GM21367 (cell line): ENCODE data around the gene FXYD1.
"Not testable (repeated sequence)": the region's sequence is repeated elsewhere in the genome, so short reads cannot be mapped to it uniquely, and the experiment has no call there.

ENCODE experiments used
- ATAC-seq: cut with Tn5 transposase; IDR thresholded peaks from one replicate; pipeline ENCODE4 v1.9.1; 2021; ENCODE audit not compliant: unreplicated experiment

The FXYD1 gene

GRCh38 chr19:35124098-35125060 lies 14.2 kb upstream of the FXYD1 start:
- ATAC-seq: no peak

GRCh38 chr19:35125270-35125717 lies 13.3 kb upstream of the FXYD1 start:
- no peak for ATAC-seq

- ATAC-seq: no peak
Observed at GRCh38 chr19:35125749-35126623, 12.6 kb upstream of the FXYD1 start.

DNA sequence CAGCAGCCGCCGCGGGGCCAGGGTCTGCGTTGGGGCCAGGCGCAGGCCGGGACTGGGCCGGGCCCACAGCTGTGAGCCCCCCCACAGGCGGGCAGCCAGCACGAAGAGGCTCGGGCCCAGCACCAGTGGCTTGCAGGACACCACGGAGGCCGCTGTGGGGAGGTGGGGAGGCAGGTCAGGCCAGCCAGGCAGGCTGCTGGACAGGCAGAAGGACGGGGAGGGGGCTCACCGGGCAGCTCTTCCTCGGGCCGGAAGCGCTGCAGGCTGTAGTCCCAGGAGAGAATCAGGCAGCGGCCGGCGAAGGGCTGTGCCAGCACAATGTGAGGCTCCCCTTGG lies 12.0 kb upstream of the FXYD1 start:
- ATAC-seq: no peak

DNA sequence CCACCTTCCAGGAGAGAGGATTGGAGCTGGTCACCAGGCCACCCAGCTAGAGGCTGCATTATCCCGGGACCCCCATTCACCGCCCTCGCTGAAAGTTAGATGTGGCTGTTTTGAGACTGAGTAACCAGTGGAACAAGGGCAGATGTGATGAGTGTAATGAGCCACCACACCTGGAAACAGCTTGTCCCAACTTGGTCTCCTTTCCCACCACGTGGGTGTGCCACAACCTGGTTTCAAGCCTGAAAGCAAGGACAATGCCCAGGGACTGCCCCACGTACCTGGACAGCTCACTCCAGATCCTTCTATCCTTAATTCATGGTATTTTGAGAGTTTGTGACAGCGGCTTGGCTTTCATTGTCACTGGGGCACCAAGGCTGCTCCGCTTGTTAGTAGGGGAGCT lies 10.8 kb upstream of the FXYD1 start:
- ATAC-seq: no peak

- ATAC-seq: no peak
Observed at GRCh38 chr19:35128398-35129057, 10.1 kb upstream of the FXYD1 start.

DNA sequence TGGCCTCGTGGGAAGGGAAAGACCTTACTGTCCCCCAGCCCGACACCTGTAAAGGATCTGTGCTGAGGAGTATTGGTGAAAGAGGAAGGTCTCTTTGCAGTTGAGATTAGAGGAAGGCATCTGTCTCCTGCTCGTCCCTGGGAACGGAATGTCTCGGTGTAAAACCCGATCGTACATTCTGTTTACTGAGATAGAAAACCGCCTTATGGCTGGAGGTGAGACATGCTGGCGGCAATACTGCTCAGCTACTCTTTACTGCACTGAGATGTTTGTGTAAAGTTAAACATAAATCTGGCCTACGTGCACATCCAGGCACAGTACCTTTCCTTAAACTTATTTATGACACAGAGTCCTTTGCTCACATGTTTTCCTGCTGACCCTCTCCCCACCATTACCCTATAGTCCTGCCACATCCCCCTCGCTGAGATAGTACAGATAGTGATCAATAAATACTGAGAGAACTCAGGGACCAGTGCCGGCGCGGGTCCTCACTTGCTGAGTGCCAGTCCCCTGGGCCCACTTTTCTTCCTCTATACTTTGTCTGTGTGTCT lies 8.8 kb upstream of the FXYD1 start:
- not testable (repeated sequence) for ATAC-seq

- no peak for ATAC-seq
Observed at GRCh38 chr19:35130761-35131720, 7.6 kb upstream of the FXYD1 start.

DNA sequence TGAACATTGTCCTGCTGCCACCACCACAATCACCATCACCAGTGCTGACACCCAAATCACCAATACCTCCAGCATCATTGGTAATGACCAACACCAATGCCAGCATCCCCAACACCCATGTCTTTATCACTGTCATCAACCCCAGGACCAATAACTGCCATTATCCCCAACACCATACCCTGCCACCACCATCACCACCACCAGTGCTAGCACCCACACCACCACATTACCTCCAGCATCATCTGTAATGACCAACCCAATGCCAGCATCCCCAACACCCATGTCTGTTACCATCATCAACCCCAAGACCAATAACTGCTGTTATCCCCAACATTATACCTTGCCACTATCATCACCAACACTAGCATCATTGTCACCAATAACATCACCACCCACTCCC lies 6.4 kb upstream of the FXYD1 start:
- ATAC-seq: no peak

- ATAC-seq: no peak
Observed at GRCh38 chr19:35133826-35134225, 4.8 kb upstream of the FXYD1 start.

GRCh38 chr19:35134601-35135242 lies 3.9 kb upstream of the FXYD1 start, which contains the start of gene LGI4:
TSS of gene LGI4 (minus strand) at chr19:35135059. CDS start at chr19:35134680, 379 bp downstream.
- ATAC-seq: no peak

DNA sequence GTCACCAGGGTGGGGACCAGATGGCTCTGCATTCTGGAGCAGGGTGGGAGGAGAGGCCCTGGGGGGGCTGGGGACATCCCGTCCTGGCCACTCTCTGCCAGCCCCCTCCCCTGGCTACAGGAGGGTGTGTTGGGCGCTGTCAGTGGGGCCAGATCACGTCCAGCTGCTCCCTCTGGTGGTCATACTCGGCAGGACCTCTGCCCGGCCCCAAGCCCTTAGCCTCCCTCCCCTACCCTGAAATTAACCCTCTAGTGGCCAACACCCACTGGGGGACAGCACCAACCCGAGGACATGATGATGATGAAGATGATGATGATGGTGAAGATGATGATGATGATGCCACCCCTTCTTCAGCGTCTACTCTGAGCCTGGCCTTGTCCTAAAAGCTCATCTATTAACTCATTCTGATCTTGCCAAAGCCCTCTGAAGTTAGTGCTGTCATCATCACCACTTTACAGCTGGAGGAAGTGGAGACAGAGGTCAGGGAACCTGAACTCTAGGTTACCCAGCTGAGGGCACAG lies 3.2 kb upstream of the FXYD1 start:
- ATAC-seq: no peak

DNA sequence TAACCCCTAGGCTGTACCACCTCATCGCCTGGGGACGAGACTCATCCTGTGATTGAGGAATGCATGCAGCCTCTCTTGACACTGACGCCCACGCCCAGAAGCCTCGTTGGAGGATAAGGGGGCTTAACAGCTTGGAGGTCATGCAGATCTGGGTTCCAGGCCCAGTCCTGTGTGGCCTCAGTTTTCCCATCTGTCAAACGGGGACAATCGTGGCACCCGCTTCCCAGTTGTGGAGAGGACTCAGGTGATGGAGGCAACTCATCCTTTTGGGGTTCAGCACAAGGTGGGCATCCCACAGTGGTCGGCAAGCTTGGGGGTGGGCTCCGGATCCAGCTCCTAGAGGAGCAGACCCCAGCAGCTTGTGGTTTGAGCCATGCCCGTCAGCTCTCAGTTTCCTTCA lies 2.4 kb upstream of the FXYD1 start:
- no peak for ATAC-seq

DNA sequence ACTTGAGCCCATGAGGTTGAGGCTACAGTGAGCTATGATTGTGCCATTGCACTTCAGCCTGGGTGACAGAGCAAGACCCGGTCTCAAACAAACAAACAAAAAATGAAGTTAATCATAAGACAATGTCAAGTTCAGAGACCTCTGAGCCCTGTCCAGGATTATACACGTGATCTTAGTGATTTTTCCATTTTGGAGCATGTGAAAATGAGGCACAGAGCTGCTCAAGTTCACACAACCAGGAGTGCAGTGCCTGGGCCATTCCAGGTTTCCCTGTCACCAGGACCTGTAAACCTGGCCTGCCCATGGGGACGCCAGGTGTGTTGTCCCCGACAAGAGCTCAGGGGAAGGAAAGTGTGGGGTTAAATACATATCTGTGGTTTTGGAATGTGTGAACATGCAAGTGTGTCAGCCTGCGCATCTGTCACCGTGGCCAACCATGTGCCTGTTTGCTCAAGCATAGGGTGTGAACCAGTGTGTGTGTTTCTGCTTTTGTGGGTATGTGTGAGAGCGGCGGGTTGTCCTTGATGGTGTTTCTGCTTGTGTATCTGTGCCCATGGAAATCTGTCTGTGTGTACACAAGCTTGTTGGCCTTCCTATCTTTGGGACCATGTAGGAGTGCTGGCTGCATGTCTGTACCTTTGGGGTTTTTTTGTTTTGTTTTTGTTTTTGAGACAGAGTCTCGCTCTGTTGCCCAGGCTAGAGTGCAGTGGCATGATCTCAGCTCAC lies 1.5 kb upstream of the FXYD1 start:
- ATAC-seq: no peak

DNA sequence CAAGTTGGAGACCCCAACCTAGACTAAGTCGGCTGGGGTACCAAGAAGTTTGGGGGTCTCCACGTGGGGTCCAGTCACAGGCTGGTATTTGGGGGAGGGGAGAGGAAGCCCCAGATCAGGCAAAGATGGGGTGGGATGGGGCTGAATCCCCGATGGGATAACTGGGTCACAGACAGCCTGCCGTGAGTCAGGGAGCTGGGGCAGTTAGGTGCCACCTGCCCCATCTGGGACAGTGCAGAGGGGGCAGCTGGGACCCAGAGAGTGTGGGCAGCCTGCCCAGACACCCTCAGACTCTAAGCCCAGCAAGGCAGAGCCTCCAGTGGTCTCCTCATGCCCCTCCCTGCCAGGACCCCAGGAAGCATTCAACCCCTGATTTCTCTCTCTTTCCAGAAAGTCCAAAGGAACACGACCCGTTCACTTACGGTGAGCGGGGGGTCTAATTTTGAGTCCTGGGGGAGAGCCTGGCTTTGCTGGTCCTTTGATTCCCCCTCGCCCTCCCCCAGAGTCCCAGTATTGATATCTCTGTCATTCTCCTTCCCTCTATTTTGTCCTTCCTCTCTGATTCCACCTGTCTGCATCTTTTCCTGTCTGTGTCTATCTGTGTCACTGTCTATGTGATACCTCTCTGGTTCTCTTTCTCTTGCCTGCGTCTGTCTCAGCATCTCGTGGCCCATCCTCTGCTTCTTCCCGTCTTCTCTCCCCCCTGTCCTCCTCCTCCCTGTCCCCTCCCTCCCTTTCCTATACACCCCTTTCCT lies 1.8 kb downstream of the FXYD1 start:
- ATAC-seq: no peak

DNA sequence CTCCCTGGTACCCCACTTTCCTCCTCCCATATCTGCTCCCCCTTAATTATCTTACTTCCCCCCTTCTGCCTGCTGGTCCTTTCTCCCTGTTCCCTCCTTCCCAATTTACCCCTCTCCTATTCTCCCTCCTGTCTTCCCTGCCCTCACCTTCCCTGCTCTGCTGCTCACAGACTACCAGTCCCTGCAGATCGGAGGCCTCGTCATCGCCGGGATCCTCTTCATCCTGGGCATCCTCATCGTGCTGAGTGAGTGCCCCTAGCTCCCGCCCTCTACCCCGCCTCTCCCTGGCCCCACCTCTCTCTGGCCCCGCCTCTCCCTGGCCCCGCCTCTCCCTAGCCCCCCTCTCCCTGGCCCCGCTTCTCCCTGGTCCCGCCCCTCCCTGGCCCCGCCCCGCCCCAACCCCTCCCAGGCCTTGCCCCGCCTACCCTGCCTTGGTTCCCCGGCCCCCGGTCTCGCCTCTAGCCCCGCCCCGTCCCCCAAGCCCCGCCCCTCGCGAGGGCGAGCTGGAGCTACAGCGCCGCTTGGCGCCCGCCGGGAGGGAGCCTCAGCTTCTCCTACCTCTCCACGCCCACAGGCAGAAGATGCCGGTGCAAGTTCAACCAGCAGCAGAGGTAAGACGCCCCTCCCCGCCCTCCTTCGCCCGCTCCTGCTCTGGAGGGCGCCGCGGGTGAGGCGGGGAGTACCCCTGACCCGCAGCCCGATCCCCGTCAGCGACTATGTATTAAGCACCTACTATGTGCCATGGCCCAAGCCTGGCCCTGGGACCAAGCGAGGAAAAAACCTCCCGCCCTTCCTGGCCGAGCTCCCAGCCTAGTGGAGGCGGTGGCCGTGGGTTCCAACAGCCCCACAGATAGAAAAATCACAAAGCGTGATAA lies 2.6 kb downstream of the FXYD1 start:
- peak; percentile 54 for ATAC-seq
